Gastroesophageal sphincter (tissue), 3 donors: ENCODE measurements around the gene DCTN1.

Source experiments
- EP300 ChIP-seq: sonication (generic); formaldehyde crosslinking; IDR thresholded peaks from one replicate; pipeline ENCODE4 v1.6.1; 2017; ENCODE audit warnings: antibody characterized with exemption, mild to moderate bottlenecking
- POLR2A ChIP-seq, 2 donors: fragments of 450-650 bp; IDR thresholded peaks; one replicate each; pipeline ENCODE4 v1.6.1; 2017; ENCODE audit warnings: antibody characterized with exemption in 2 of 2, mild to moderate bottlenecking in 2 of 2, moderate library complexity in 1 of 2
- POLR2AphosphoS5 ChIP-seq: sonication (generic); formaldehyde crosslinking; IDR thresholded peaks from one replicate; pipeline ENCODE4 v1.6.1; 2017; ENCODE audit warnings: antibody characterized with exemption
- TF ChIP-seq, protein P1 (sequence below), 4 experiments: fragments of 200-600 bp in 2 of 4; fragments of 450-650 bp in 2 of 4; sonication (generic) in 1 of 4; IDR thresholded peaks; one replicate each; pipeline ENCODE4 v1.5.1; 2017 to 2019; ENCODE audit warnings: antibody characterized with exemption in 4 of 4, mild to moderate bottlenecking in 2 of 4, moderate library complexity in 2 of 4

- TF ChIP-seq POLR2AphosphoS5 = no peak
- TF ChIP-seq POLR2A (IDR thresholded peaks at IDR 0.05) = no peak
- TF ChIP-seq, protein P1, sequence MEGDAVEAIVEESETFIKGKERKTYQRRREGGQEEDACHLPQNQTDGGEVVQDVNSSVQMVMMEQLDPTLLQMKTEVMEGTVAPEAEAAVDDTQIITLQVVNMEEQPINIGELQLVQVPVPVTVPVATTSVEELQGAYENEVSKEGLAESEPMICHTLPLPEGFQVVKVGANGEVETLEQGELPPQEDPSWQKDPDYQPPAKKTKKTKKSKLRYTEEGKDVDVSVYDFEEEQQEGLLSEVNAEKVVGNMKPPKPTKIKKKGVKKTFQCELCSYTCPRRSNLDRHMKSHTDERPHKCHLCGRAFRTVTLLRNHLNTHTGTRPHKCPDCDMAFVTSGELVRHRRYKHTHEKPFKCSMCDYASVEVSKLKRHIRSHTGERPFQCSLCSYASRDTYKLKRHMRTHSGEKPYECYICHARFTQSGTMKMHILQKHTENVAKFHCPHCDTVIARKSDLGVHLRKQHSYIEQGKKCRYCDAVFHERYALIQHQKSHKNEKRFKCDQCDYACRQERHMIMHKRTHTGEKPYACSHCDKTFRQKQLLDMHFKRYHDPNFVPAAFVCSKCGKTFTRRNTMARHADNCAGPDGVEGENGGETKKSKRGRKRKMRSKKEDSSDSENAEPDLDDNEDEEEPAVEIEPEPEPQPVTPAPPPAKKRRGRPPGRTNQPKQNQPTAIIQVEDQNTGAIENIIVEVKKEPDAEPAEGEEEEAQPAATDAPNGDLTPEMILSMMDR (IDR thresholded peaks at IDR 0.05) = no peak
- no peak for TF ChIP-seq EP300
These were observed 34.3 kb upstream of the DCTN1 start for GRCh38 chr2:74414441-74414840.
